GM13976 (cell line): ENCODE results near the gene HECA.

Experiments
- DNase-seq: peaks from one replicate; pipeline ENCODE4 v3.0.0; 2012; ENCODE audit warnings: low spot score
- in situ Hi-C: fragments of 300-500 bp; cut with MboI; formaldehyde crosslinking; loops from one replicate; pipeline ENCODE4 v1.12.0; 2022; ENCODE audit warnings: low sequenced_read_pairs, mixed read lengths, inconsistent platforms; ENCODE audit not compliant: unreplicated experiment
- TF ChIP-seq, protein P1 (sequence below): IDR thresholded peaks from 2 replicates; pipeline ENCODE4 v1.5.1; 2012; ENCODE audit warnings: borderline replicate concordance, mild to moderate bottlenecking; ENCODE audit not compliant: insufficient read depth; ENCODE audit errors: extremely low read depth, missing control alignments, control extremely low read depth

Gene HECA

DNA sequence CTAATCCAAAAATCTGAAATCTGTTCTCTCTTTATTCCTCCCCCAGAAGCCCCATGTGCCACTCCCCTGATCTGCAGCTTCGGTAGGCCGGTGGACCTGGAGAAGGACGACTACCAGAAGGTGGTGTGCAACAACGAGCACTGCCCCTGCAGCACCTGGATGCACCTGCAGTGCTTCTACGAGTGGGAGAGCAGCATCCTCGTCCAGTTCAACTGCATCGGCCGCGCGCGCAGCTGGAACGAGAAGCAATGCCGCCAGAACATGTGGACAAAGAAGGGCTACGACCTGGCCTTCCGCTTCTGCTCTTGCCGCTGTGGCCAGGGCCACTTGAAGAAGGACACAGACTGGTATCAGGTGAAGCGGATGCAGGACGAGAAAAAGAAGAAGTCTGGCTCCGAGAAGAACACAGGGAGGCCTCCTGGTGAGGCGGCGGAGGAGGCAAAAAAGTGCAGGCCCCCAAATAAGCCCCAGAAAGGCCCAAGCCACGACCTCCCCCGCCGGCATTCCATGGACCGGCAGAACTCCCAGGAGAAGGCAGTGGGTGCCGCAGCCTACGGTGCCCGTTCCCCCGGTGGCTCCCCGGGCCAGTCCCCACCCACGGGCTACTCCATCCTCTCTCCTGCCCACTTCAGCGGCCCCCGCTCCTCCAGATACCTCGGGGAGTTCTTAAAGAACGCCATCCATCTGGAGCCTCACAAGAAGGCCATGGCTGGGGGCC, 31.5 kb downstream of the HECA start:
- in situ Hi-C loops, result no loop called here
- TF ChIP-seq, protein P1, sequence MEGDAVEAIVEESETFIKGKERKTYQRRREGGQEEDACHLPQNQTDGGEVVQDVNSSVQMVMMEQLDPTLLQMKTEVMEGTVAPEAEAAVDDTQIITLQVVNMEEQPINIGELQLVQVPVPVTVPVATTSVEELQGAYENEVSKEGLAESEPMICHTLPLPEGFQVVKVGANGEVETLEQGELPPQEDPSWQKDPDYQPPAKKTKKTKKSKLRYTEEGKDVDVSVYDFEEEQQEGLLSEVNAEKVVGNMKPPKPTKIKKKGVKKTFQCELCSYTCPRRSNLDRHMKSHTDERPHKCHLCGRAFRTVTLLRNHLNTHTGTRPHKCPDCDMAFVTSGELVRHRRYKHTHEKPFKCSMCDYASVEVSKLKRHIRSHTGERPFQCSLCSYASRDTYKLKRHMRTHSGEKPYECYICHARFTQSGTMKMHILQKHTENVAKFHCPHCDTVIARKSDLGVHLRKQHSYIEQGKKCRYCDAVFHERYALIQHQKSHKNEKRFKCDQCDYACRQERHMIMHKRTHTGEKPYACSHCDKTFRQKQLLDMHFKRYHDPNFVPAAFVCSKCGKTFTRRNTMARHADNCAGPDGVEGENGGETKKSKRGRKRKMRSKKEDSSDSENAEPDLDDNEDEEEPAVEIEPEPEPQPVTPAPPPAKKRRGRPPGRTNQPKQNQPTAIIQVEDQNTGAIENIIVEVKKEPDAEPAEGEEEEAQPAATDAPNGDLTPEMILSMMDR, result no peak
- DNase-seq, result no peak

DNA sequence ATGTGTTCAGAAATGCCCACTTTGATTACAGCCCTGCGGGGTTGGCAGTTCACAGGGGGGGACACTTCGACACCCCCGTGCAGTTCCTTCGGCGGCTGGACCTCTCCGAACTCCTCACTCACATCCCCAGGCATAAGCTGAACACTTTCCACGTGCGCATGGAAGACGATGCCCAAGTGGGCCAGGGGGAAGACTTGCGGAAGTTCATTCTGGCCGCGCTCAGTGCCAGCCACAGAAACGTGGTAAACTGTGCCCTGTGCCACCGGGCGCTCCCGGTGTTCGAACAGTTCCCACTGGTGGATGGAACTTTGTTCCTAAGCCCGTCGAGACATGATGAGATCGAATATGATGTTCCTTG, 32.1 kb downstream of the HECA start:
- DNase-seq, result no peak
- in situ Hi-C loops, result no loop called here
- TF ChIP-seq, protein P1, result no peak

DNA sequence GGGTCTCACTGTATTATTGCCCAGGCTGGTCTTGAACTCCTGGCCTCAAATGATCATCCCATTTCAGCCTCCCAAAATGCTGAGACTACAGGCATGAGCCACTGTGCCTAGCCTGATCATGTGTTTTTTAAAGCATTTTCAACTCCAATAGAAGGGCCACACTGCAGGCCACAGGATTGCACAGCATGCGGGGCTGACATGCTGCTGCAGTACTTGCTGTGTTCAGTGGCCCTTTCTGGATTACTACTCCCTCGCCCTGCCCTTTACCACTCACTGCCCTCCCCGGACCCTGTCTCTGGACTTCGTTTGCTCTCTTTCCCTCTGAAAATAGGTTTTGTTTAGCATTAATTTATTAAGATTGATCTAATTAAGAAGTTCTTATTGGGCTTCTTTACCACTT, 37.3 kb downstream of the HECA start:
- TF ChIP-seq, protein P1, result no peak
- DNase-seq, result no peak
- in situ Hi-C loops, result no loop called here

- TF ChIP-seq, protein P1, result no peak
- DNase-seq, result no peak
- in situ Hi-C loops, result no loop called here
These were observed 37.7 kb downstream of the HECA start for GRCh38 chr6:139172567-139172966.

GRCh38 chr6:139173172-139173571, 38.3 kb downstream of the HECA start:
- DNase-seq, result no peak
- TF ChIP-seq, protein P1, result no peak
- in situ Hi-C loops, result no loop called here

DNA sequence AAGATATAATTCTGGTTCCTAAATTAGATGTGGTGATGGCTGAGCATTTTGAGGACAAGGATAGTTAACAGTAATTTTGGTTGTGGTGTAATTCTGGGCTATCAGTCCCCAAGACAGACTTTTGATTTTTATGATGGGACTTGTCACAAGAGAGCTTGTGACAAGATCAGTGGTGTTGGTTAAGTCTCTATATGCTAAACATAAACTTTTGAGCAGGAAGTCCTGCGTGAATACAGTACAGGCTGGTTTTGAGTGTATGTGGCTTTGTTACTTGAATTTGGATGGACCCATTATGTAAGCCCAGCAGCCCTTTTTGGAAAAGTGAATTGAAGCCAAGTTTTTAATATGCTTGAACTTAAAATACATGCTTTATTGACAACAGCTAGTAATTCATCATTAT, 38.9 kb downstream of the HECA start:
- in situ Hi-C loops, result no loop called here
- TF ChIP-seq, protein P1, result no peak
- DNase-seq, result no peak

DNA sequence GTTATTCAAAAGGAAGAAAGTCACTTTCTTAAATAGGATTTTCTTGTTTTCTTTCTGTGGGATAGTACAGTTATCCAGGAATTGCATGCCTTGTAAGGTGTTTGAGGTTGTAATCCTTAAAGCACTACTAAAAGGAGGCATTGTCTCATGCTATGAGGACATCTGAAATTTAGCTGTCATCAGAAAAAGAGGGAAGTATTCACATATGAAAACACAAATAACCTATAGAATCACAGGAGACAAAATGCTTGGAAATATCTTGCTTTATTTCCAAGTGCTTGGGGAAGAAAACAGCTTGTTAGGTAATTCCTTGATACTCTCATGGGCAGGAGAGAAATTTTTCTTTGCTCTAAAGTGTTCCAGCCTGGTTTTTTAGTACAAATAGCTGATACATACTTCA, 40.1 kb downstream of the HECA start:
- in situ Hi-C loops, result no loop called here
- TF ChIP-seq, protein P1, result no peak
- DNase-seq, result no peak
